Ectodermal cell (in vitro differentiated cells): ENCODE data around the gene RAB5IF.
"Not testable (repeated sequence)": the region's sequence is repeated elsewhere in the genome, so short reads cannot be mapped to it uniquely, and the experiment has no call there.

Source experiments
- H3K27ac ChIP-seq: 2 replicates; pipeline ENCODE4 v1.7.0; 2013; ENCODE audit warnings: mild to moderate bottlenecking, low read depth, low read length; ENCODE audit not compliant: insufficient read depth, poor library complexity, severe bottlenecking
- H3K27me3 ChIP-seq: 2 replicates; pipeline ENCODE4 v1.7.0; 2013; ENCODE audit warnings: mild to moderate bottlenecking, low read length; ENCODE audit not compliant: insufficient read depth, control insufficient read depth, poor library complexity, severe bottlenecking
- H3K36me3 ChIP-seq: one replicate; pipeline ENCODE4 v1.7.0; 2013; ENCODE audit warnings: low read length; ENCODE audit not compliant: control insufficient read depth, insufficient read depth
- H3K4me1 ChIP-seq: one replicate; pipeline ENCODE4 v1.7.0; 2013; ENCODE audit warnings: low read length; ENCODE audit not compliant: control insufficient read depth, insufficient read depth
- H3K4me3 ChIP-seq: 2 replicates; pipeline ENCODE4 v1.7.0; 2013; ENCODE audit warnings: low read depth, low read length, control low read depth; ENCODE audit not compliant: insufficient read depth
- H3K9me3 ChIP-seq: 2 replicates; pipeline ENCODE4 v1.7.0; 2013; ENCODE audit warnings: mild to moderate bottlenecking, low read length, moderate library complexity; ENCODE audit not compliant: control insufficient read depth
- WGBS, 2 experiments: methylation state at CpG; one replicate each; pipeline ENCODE4 v1.1.7; 2013; ENCODE audit warnings: missing lambda C conversion rate in 2 of 2; 5-methylcytosine and 5-hydroxymethylcytosine counted together

RAB5IF gene

GRCh38 chr20:36607586-36608387 lies 2.2 kb downstream of the RAB5IF start:
- Histone ChIP-seq H3K4me3 (no peak overlapping the region), H3K36me3 (peaks cover 34% of the 10 kb centered on the region), H3K27ac (no peak overlapping the region), H3K27me3 (no peaks in the 10 kb centered on the region), H3K9me3 (no peaks in the 10 kb centered on the region), H3K4me1 (peaks cover 6% of the 10 kb centered on the region)
- WGBS, 2 experiments: 95 to 96% methylated on average over 7 of the region's 7 CpGs

- 91 to 97% methylated on average over 6 of the region's 6 CpGs for WGBS, 2 experiments
- H3K36me3 ChIP-seq: peaks cover 34% of the 10 kb centered on the region
- not testable (repeated sequence) for H3K4me1 ChIP-seq, H3K4me3 ChIP-seq, H3K27ac ChIP-seq, H3K27me3 ChIP-seq, H3K9me3 ChIP-seq
These were observed 2.8 kb downstream of the RAB5IF start for GRCh38 chr20:36608388-36608728.

- H3K27me3 ChIP-seq: no peaks in the 10 kb centered on the region
- no peak overlapping the region for H3K4me3 ChIP-seq
- H3K4me1 ChIP-seq: peaks cover 5% of the 10 kb centered on the region
- H3K36me3 ChIP-seq: peaks cover 34% of the 10 kb centered on the region
- no peaks in the 10 kb centered on the region for H3K9me3 ChIP-seq
- WGBS, 2 experiments: 92 to 93% methylated on average over 5 of the region's 5 CpGs
- H3K27ac ChIP-seq: no peak overlapping the region
These were observed 6.0 kb downstream of the RAB5IF start for GRCh38 chr20:36611625-36612024.

- Histone ChIP-seq H3K9me3 (no peaks in the 10 kb centered on the region), H3K36me3 (peaks cover 22% of the 10 kb centered on the region), H3K4me1 (no peaks in the 10 kb centered on the region), H3K27me3 (no peaks in the 10 kb centered on the region), H3K27ac (no peak overlapping the region), H3K4me3 (no peak overlapping the region)
- 94 to 96% methylated on average over 3 of the region's 3 CpGs for WGBS, 2 experiments
These were observed 8.4 kb downstream of the RAB5IF start for GRCh38 chr20:36613974-36614373.

- Histone ChIP-seq H3K27ac (no peak overlapping the region), H3K36me3 (peaks cover 13% of the 10 kb centered on the region)
- 94 to 96% methylated on average over 14 of the region's 14 CpGs for WGBS, 2 experiments
These were observed 9.4 kb downstream of the RAB5IF start for GRCh38 chr20:36614781-36615557.

GRCh38 chr20:36620917-36621316 lies 15.3 kb downstream of the RAB5IF start:
- H3K27ac ChIP-seq: no peak overlapping the region
- H3K4me1 ChIP-seq: no peaks in the 10 kb centered on the region
- no peaks in the 10 kb centered on the region for H3K27me3 ChIP-seq
- H3K4me3 ChIP-seq: no peak overlapping the region
- H3K9me3 ChIP-seq: no peaks in the 10 kb centered on the region
- 94 to 95% methylated on average over 5 of the region's 5 CpGs for WGBS, 2 experiments
- no peaks in the 10 kb centered on the region for H3K36me3 ChIP-seq

More at GRCh38 chr20:36614781-36615557, 9.4 kb downstream of the RAB5IF start:
- no peaks in the 10 kb centered on the region for H3K9me3 ChIP-seq
- H3K27me3 ChIP-seq: no peaks in the 10 kb centered on the region
- no peaks in the 10 kb centered on the region for H3K4me1 ChIP-seq
- H3K4me3 ChIP-seq: no peak overlapping the region

- Histone ChIP-seq H3K27me3 (no peaks in the 10 kb centered on the region), H3K36me3 (no peaks in the 10 kb centered on the region), H3K9me3 (no peaks in the 10 kb centered on the region), H3K4me1 (no peaks in the 10 kb centered on the region), H3K4me3 (no peak overlapping the region), H3K27ac (no peak overlapping the region)
- 87 to 95% methylated on average over 2 of the region's 2 CpGs for WGBS, 2 experiments
These were observed 17.9 kb downstream of the RAB5IF start for GRCh38 chr20:36623444-36623843.

- Histone ChIP-seq H3K27ac (no peak overlapping the region), H3K27me3 (no peaks in the 10 kb centered on the region), H3K9me3 (no peaks in the 10 kb centered on the region), H3K4me1 (no peaks in the 10 kb centered on the region), H3K36me3 (no peaks in the 10 kb centered on the region), H3K4me3 (no peak overlapping the region)
- WGBS, 2 experiments: 70 to 72% methylated on average over 14 of the region's 14 CpGs
These were observed 18.7 kb downstream of the RAB5IF start for GRCh38 chr20:36624068-36624943.

GRCh38 chr20:36624944-36625324 lies 19.4 kb downstream of the RAB5IF start:
- Histone ChIP-seq H3K9me3 (no peaks in the 10 kb centered on the region), H3K36me3 (no peaks in the 10 kb centered on the region), H3K27me3 (no peaks in the 10 kb centered on the region), H3K4me1 (no peaks in the 10 kb centered on the region), H3K4me3 (no peak overlapping the region), H3K27ac (no peak overlapping the region)
- WGBS, 2 experiments: 94 to 97% methylated on average over 1 to 2 of the region's 2 CpGs

GRCh38 chr20:36628076-36628475 lies 22.5 kb downstream of the RAB5IF start:
- WGBS, 2 experiments: 94% methylated on average over 7 of the region's 7 CpGs
- Histone ChIP-seq H3K27me3 (no peaks in the 10 kb centered on the region), H3K9me3 (no peaks in the 10 kb centered on the region), H3K27ac (no peak overlapping the region), H3K4me3 (no peak overlapping the region), H3K4me1 (no peaks in the 10 kb centered on the region), H3K36me3 (no peaks in the 10 kb centered on the region)
